Smooth muscle cell (in vitro differentiated cells): ENCODE data around the gene CAPN7. TPM values are rescaled to one million over a fixed set of nuclear protein-coding genes. Genes with fewer than 3 reads are reported as not detected.

Experiments
- DNase-seq: peaks from one replicate; lab custom pipeline; 2025; ENCODE audit not compliant: unreplicated experiment; lab: John Stamatoyannopoulos, UW
- H2AFZ ChIP-seq: fragments of 200-600 bp; sonication (generic); 2 replicates; pipeline ENCODE4 v1.6.0; 2016; ENCODE audit warnings: antibody characterized with exemption, low read depth, mild to moderate bottlenecking
- H3F3A ChIP-seq: fragments of 200-600 bp; sonication (generic); 2 replicates; pipeline ENCODE4 v1.6.0; 2017; ENCODE audit warnings: antibody characterized with exemption, low read depth
- H3K27ac ChIP-seq: fragments of 200-600 bp; sonication (generic); 2 replicates; pipeline ENCODE4 v1.5.1; 2016; ENCODE audit warnings: low read depth, mild to moderate bottlenecking
- H3K27me3 ChIP-seq: fragments of 200-600 bp; sonication (generic); 2 replicates; pipeline ENCODE4 v1.6.1; 2016; ENCODE audit warnings: low read depth, mild to moderate bottlenecking
- H3K36me3 ChIP-seq: fragments of 200-600 bp; sonication (generic); 2 replicates; pipeline ENCODE4 v1.5.1; 2016; ENCODE audit warnings: low read depth
- H3K4me1 ChIP-seq: fragments of 200-600 bp; sonication (generic); 2 replicates; pipeline ENCODE4 v1.5.1; 2016; ENCODE audit warnings: low read depth
- H3K4me2 ChIP-seq: fragments of 200-600 bp; sonication (generic); 2 replicates; pipeline ENCODE4 v1.6.0; 2016; ENCODE audit warnings: mild to moderate bottlenecking
- H3K4me3 ChIP-seq: fragments of 200-600 bp; sonication (generic); 2 replicates; pipeline ENCODE4 v1.5.1; 2016; ENCODE audit warnings: mild to moderate bottlenecking
- H3K79me2 ChIP-seq: fragments of 200-600 bp; sonication (generic); 2 replicates; pipeline ENCODE4 v1.6.0; 2016; ENCODE audit warnings: low read depth, mild to moderate bottlenecking
- H3K9ac ChIP-seq: fragments of 200-600 bp; sonication (generic); 2 replicates; pipeline ENCODE4 v1.6.0; 2016; ENCODE audit warnings: low read depth
- H3K9me3 ChIP-seq: fragments of 200-600 bp; sonication (generic); replicated peaks from 2 replicates; pipeline ENCODE4 v1.5.1; 2016; ENCODE audit warnings: low read depth
- H4K20me1 ChIP-seq: fragments of 200-600 bp; sonication (generic); 2 replicates; pipeline ENCODE4 v1.6.0; 2016; ENCODE audit warnings: low read depth
- CTCF ChIP-seq: fragments of 200-600 bp; sonication (generic); IDR thresholded peaks from 2 replicates; pipeline ENCODE4 v1.5.1; 2017; ENCODE audit warnings: borderline replicate concordance, mild to moderate bottlenecking, antibody characterized with exemption; ENCODE audit not compliant: insufficient read depth, poor library complexity, severe bottlenecking
- WGBS: methylation state at CpG from one replicate; pipeline ENCODE4 v1.1.7; 2016; ENCODE audit warnings: low lambda C conversion rate; 5-methylcytosine and 5-hydroxymethylcytosine counted together
- polyA plus RNA-seq: library from polyadenylated mRNA; unstranded; fragments of >200 nt; fragmentation: Nextera tagmentation; extraction: Ambion mirVana; gene quantifications from 2 replicates; pipeline ENCODE4 v1.2.1, GENCODE V29; 2016
- total RNA-seq: library from RNA; depleted of rRNA; stranded (reverse); fragments of >200 nt; gene quantifications from 2 replicates; pipeline ENCODE4 v1.2.3, GENCODE V29; 2014

The CAPN7 gene
- total and polyA plus RNA-seq, 2 experiments from 2014 or later: 20.5 to 38.7 TPM

GRCh38 chr3:15291589-15292541 lies 85.8 kb downstream of the CAPN7 start:
- Histone ChIP-seq H3K4me3 (no peak overlapping the region), H3F3A (peaks cover 8% of the 10 kb centered on the region), H3K9ac (no peak overlapping the region), H3K9me3 (no peaks in the 10 kb centered on the region), H4K20me1 (no peaks in the 10 kb centered on the region), H3K79me2 (peaks cover 21% of the 10 kb centered on the region), H2AFZ (no peak overlapping the region), H3K27me3 (no peaks in the 10 kb centered on the region), H3K4me1 (no peaks in the 10 kb centered on the region), H3K36me3 (no peaks in the 10 kb centered on the region), H3K4me2 (no peak overlapping the region), H3K27ac (no peak overlapping the region)
- WGBS: 93% methylated on average over 6 of the region's 6 CpGs
- no peak for TF ChIP-seq CTCF
- no peak for DNase-seq

- Histone ChIP-seq H3F3A (peaks cover 7% of the 10 kb centered on the region), H3K4me1 (no peaks in the 10 kb centered on the region), H4K20me1 (no peaks in the 10 kb centered on the region), H3K27me3 (no peaks in the 10 kb centered on the region), H2AFZ (no peak overlapping the region), H3K27ac (peak overlapping the region; percentile 9), H3K4me3 (no peak overlapping the region), H3K36me3 (no peaks in the 10 kb centered on the region), H3K4me2 (no peak overlapping the region), H3K9ac (no peak overlapping the region), H3K9me3 (no peaks in the 10 kb centered on the region), H3K79me2 (peaks cover 21% of the 10 kb centered on the region)
- no peak for DNase-seq
- TF ChIP-seq CTCF: no peak
- 59% methylated on average over 13 of the region's 13 CpGs for WGBS
Measured at GRCh38 chr3:15292765-15293522, 86.9 kb downstream of the CAPN7 start.

GRCh38 chr3:15294929-15295328 lies 88.9 kb downstream of the CAPN7 start:
- 96% methylated on average over 5 of the region's 5 CpGs for WGBS
- Histone ChIP-seq H4K20me1 (no peaks in the 10 kb centered on the region), H2AFZ (no peak overlapping the region), H3K4me1 (no peaks in the 10 kb centered on the region), H3K27ac (peak overlapping the region; percentile 45), H3F3A (no peaks in the 10 kb centered on the region), H3K9ac (peak overlapping the region; percentile 25), H3K36me3 (no peaks in the 10 kb centered on the region), H3K4me3 (no peak overlapping the region), H3K9me3 (no peaks in the 10 kb centered on the region), H3K4me2 (no peak overlapping the region), H3K27me3 (no peaks in the 10 kb centered on the region), H3K79me2 (peaks cover 21% of the 10 kb centered on the region)
- DNase-seq: no peak
- TF ChIP-seq CTCF: no peak
